Body of pancreas (tissue), 4 donors: ENCODE data around the gene SLC3A2.

Experiments used
- POLR2A ChIP-seq, 3 donors: fragments of 450-650 bp; IDR thresholded peaks; one replicate each; pipeline ENCODE4 v1.6.1; 2016; ENCODE audit warnings: antibody characterized with exemption in 3 of 3, mild to moderate bottlenecking in 2 of 3
- TF ChIP-seq, protein P1 (sequence below), 7 experiments: fragments of 450-650 bp in 4 of 7; fragments of 200-600 bp in 3 of 7; sonication (generic) in 3 of 7; IDR thresholded peaks; one replicate each; pipeline ENCODE4 v1.5.1; 2016 to 2019; ENCODE audit warnings: antibody characterized with exemption in 7 of 7

DNA sequence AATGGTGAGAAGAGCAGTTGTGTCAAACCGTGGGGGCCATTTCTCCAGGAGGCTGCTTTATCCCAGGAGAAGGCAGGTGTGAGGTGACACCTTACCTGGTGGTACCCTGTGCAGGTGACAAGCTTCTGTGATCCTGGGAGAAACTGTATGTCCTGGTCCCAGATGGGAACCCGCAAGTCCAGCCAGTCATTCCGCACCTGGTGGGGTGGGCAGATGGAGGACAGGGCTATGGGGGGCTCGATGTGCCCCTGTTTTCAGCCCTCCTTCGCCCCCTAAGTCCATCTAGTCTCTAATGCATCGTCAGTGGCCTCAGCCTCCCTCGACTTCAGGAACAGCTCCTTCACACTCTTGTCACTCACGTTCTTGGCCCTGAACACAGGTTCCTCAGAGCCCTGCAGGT, 45.4 kb upstream of the SLC3A2 start:
- TF ChIP-seq POLR2A (IDR thresholded peaks at IDR 0.05): no peak
- TF ChIP-seq, protein P1, sequence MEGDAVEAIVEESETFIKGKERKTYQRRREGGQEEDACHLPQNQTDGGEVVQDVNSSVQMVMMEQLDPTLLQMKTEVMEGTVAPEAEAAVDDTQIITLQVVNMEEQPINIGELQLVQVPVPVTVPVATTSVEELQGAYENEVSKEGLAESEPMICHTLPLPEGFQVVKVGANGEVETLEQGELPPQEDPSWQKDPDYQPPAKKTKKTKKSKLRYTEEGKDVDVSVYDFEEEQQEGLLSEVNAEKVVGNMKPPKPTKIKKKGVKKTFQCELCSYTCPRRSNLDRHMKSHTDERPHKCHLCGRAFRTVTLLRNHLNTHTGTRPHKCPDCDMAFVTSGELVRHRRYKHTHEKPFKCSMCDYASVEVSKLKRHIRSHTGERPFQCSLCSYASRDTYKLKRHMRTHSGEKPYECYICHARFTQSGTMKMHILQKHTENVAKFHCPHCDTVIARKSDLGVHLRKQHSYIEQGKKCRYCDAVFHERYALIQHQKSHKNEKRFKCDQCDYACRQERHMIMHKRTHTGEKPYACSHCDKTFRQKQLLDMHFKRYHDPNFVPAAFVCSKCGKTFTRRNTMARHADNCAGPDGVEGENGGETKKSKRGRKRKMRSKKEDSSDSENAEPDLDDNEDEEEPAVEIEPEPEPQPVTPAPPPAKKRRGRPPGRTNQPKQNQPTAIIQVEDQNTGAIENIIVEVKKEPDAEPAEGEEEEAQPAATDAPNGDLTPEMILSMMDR (IDR thresholded peaks at IDR 0.05): no peak
